OCI-LY3 (cell line): ENCODE measurements around the gene LITAFD.

Experiments used
- CTCF ChIP-seq: fragments of 200-600, 300-600 bp; sonication (generic); IDR thresholded peaks from 2 replicates; pipeline ENCODE4 v1.5.1; 2014; ENCODE audit warnings: antibody characterized with exemption, low read length, low read depth
- EZH2phosphoT487 ChIP-seq: fragments of 200-600 bp; shearing (Covaris generic); IDR thresholded peaks from 2 replicates; pipeline ENCODE4 v1.6.1; 2018; ENCODE audit warnings: antibody characterized with exemption, mixed run types, low read depth

- TF ChIP-seq CTCF (no peak), EZH2phosphoT487 (no peak)
These were observed 29.0 kb upstream of the LITAFD start for GRCh38 chr16:8853150-8853549.
